ENCODE results near the gene SPOP.

DNA sequence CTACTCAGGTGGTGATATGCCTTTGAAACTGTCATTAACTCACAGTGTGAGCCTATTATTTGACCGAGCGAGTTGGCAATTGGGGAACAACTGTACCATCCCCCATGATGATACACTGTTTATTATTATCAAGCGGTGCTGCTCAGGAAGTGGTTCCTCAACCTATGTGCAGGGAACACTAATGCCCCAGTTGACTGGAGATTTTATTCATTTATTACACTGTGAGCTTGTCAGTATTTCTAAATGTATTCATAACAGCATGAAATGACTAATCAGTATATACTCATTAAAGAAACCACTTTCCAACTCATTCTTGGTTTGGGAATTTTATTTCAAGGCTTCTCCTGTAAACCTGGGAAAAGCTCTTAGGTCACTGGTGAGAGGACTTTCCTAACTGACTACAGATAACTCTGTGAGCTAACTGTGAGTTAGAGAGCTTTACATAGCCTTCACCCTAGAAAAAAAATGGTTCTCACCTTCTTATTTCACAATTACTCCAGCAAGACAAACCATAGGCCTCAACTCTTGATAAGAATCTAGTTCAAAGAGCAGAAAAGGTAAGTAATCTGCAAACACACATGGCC lies 59.8 kb downstream of the SPOP start:
- TF ChIP-seq, protein P1, sequence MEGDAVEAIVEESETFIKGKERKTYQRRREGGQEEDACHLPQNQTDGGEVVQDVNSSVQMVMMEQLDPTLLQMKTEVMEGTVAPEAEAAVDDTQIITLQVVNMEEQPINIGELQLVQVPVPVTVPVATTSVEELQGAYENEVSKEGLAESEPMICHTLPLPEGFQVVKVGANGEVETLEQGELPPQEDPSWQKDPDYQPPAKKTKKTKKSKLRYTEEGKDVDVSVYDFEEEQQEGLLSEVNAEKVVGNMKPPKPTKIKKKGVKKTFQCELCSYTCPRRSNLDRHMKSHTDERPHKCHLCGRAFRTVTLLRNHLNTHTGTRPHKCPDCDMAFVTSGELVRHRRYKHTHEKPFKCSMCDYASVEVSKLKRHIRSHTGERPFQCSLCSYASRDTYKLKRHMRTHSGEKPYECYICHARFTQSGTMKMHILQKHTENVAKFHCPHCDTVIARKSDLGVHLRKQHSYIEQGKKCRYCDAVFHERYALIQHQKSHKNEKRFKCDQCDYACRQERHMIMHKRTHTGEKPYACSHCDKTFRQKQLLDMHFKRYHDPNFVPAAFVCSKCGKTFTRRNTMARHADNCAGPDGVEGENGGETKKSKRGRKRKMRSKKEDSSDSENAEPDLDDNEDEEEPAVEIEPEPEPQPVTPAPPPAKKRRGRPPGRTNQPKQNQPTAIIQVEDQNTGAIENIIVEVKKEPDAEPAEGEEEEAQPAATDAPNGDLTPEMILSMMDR (IDR thresholded peaks at IDR 0.05; ENCODE audit: borderline replicate concordance, extremely low read depth, low read length, poor library complexity, severe bottlenecking), result no peak
- TF ChIP-seq EZH2 (IDR thresholded peaks at IDR 0.05; ENCODE audit: borderline replicate concordance, low read depth, low read length, severe bottlenecking), result no peak
